GM23338 (cell line): ENCODE measurements around the gene TAOK2. TPM values are rescaled to one million over a fixed set of nuclear protein-coding genes. Genes with fewer than 3 reads are reported as not detected.
"Not testable (repeated sequence)": the region's sequence is repeated elsewhere in the genome, so short reads cannot be mapped to it uniquely, and the experiment has no call there.

Experiments used
- ATAC-seq: fragments of 200-7000 bp; cut with Tn5 transposase; 3 replicates; pipeline ENCODE4 v1.9.1; 2020
- DNase-seq: peaks from one replicate; pipeline ENCODE4 v3.0.0-alpha.2; 2015; ENCODE audit warnings: low spot score
- H2AFZ ChIP-seq: fragments of 200-600 bp; sonication (generic); 2 replicates; pipeline ENCODE4 v1.8.0; 2016; ENCODE audit warnings: antibody characterized with exemption, mild to moderate bottlenecking, moderate library complexity
- H3F3A ChIP-seq: fragments of 200-600 bp; sonication (generic); replicated peaks from 2 replicates; pipeline ENCODE4 v1.8.0; 2017; ENCODE audit warnings: antibody characterized with exemption, mixed run types, low read depth
- H3K27ac ChIP-seq: fragments of 200-600 bp; sonication (generic); 2 replicates; pipeline ENCODE4 v1.6.1; 2016; ENCODE audit warnings: low read depth
- H3K27me3 ChIP-seq: fragments of 200-600 bp; sonication (generic); 2 replicates; pipeline ENCODE4 v1.8.0; 2016; ENCODE audit warnings: mild to moderate bottlenecking, mixed run types, moderate library complexity; ENCODE audit not compliant: insufficient read depth
- H3K36me3 ChIP-seq: fragments of 200-600 bp; sonication (generic); 2 replicates; pipeline ENCODE4 v1.8.0; 2016; ENCODE audit warnings: mild to moderate bottlenecking; ENCODE audit not compliant: insufficient read depth
- H3K4me1 ChIP-seq: fragments of 200-600 bp; sonication (generic); 2 replicates; pipeline ENCODE4 v1.8.0; 2016; ENCODE audit warnings: mild to moderate bottlenecking, moderate library complexity; ENCODE audit not compliant: insufficient read depth
- H3K4me2 ChIP-seq: fragments of 200-600 bp; sonication (generic); 2 replicates; pipeline ENCODE4 v1.7.1; 2017; ENCODE audit warnings: mixed run types
- H3K4me3 ChIP-seq: fragments of 200-600 bp; sonication (generic); 2 replicates; pipeline ENCODE4 v1.6.1; 2016; ENCODE audit warnings: mixed run types
- H3K79me2 ChIP-seq: fragments of 200-600 bp; sonication (generic); replicated peaks from 2 replicates; pipeline ENCODE4 v1.8.0; 2017; ENCODE audit warnings: mild to moderate bottlenecking; ENCODE audit not compliant: insufficient read depth
- H3K9me2 ChIP-seq: fragments of 200-600 bp; sonication (generic); 2 replicates; pipeline ENCODE4 v1.8.0; 2017; ENCODE audit not compliant: insufficient read depth
- H4K20me1 ChIP-seq: fragments of 200-600 bp; sonication (generic); replicated peaks from 2 replicates; pipeline ENCODE4 v1.8.0; 2017; ENCODE audit warnings: mild to moderate bottlenecking; ENCODE audit not compliant: insufficient read depth
- H3K27ac Mint-ChIP-seq: 2 replicates; pipeline ENCODE4 v1.8.0; 2020; ENCODE audit warnings: inconsistent platforms, mild to moderate bottlenecking, moderate library complexity, mixed read lengths
- H3K27me3 Mint-ChIP-seq: 3 replicates; pipeline ENCODE4 v1.8.0; 2022; ENCODE audit warnings: low read depth, mild to moderate bottlenecking, moderate library complexity, mixed read lengths, inconsistent platforms; ENCODE audit not compliant: insufficient read depth, poor library complexity
- H3K36me3 Mint-ChIP-seq: 3 replicates; pipeline ENCODE4 v1.8.0; 2021; ENCODE audit warnings: low read depth, mild to moderate bottlenecking, inconsistent platforms, moderate library complexity, mixed read lengths
- H3K4me1 Mint-ChIP-seq: 3 replicates; pipeline ENCODE4 v1.8.0; 2020; ENCODE audit warnings: mild to moderate bottlenecking, inconsistent platforms, mixed read lengths
- H3K4me3 Mint-ChIP-seq: 3 replicates; pipeline ENCODE4 v1.8.0; 2021; ENCODE audit warnings: moderate library complexity, mild to moderate bottlenecking, inconsistent platforms, mixed read lengths
- H3K9me3 Mint-ChIP-seq: 3 replicates; pipeline ENCODE4 v1.8.0; 2020; ENCODE audit warnings: moderate library complexity, mild to moderate bottlenecking, inconsistent platforms, mixed read lengths
- CREB1 ChIP-seq: fragments of 250-450 bp; sonication (Bioruptor Pico); IDR thresholded peaks from 2 replicates; pipeline ENCODE4 v1.5.0; 2020; ENCODE audit warnings: low read depth, mild to moderate bottlenecking, moderate library complexity
- CTCF ChIP-seq, 2 experiments: fragments of 200-600 bp in 1 of 2; sonication (generic) in 1 of 2; conservative IDR thresholded peaks; 2 replicates each; pipeline versions ENCODE4 v1.5.1 to v1.6.1; 2016 to 2017; ENCODE audit warnings: antibody characterized with exemption in 2 of 2, low read depth in 2 of 2, mild to moderate bottlenecking in 2 of 2, moderate library complexity in 1 of 2
- ETS1 ChIP-seq: IDR thresholded peaks from 2 replicates; pipeline ENCODE4 v1.6.1; 2016; ENCODE audit warnings: antibody characterized with exemption
- EZH2phosphoT487 ChIP-seq: fragments of 200-600 bp; sonication (generic); IDR thresholded peaks from one replicate; pipeline ENCODE4 v1.8.1; 2018; ENCODE audit warnings: antibody characterized with exemption; ENCODE audit not compliant: unreplicated experiment
- JUNB ChIP-seq: IDR thresholded peaks from one replicate; pipeline ENCODE4 v1.6.1; 2016; ENCODE audit warnings: antibody characterized with exemption; ENCODE audit not compliant: unreplicated experiment
- NANOG ChIP-seq: IDR thresholded peaks from 2 replicates; pipeline ENCODE4 v1.6.1; 2016; ENCODE audit warnings: antibody characterized with exemption, borderline replicate concordance
- POLR2AphosphoS5 ChIP-seq: IDR thresholded peaks from 2 replicates; pipeline ENCODE4 v1.6.1; 2016; ENCODE audit warnings: antibody characterized with exemption, low read depth
- STAT1 ChIP-seq: IDR thresholded peaks from one replicate; pipeline ENCODE4 v1.6.1; 2016; ENCODE audit warnings: antibody characterized with exemption; ENCODE audit not compliant: unreplicated experiment
- ZNF331 ChIP-seq: fragments of 250-450 bp; sonication (Bioruptor Pico); IDR thresholded peaks from 2 replicates; pipeline ENCODE4 v1.5.0; 2020; ENCODE audit warnings: low read depth, mild to moderate bottlenecking, moderate library complexity
- ZNF462 ChIP-seq: fragments of 250-450 bp; sonication (Bioruptor Pico); IDR thresholded peaks from 2 replicates; pipeline ENCODE4 v1.5.0; 2020; ENCODE audit warnings: mild to moderate bottlenecking, moderate library complexity
- polyA plus RNA-seq: library from polyadenylated mRNA; unstranded; fragments of >200 nt; fragmentation: Nextera tagmentation; extraction: Ambion mirVana; gene quantifications from 2 replicates; pipeline ENCODE4 v1.2.1, GENCODE V29; 2016
- total RNA-seq: library from RNA; depleted of rRNA; stranded (reverse); fragments of >200 nt; shearing (Covaris generic); gene quantifications from 2 replicates; pipeline ENCODE4 v1.2.3, GENCODE V29; 2014

Gene TAOK2
- total and polyA plus RNA-seq, 2 experiments from 2014 or later, result 8.8 to 45.2 TPM

GRCh38 chr16:29931750-29932149 lies 41.9 kb upstream of the TAOK2 start:
- not testable (repeated sequence) for H3K4me2 ChIP-seq, H3K79me2 ChIP-seq, DNase-seq, H3K4me3 ChIP-seq, H3K9me3 Mint-ChIP-seq, H4K20me1 ChIP-seq, H3K36me3 ChIP-seq, H3F3A ChIP-seq, H3K27ac Mint-ChIP-seq, H3K4me1 Mint-ChIP-seq, H3K36me3 Mint-ChIP-seq, H2AFZ ChIP-seq, H3K4me3 Mint-ChIP-seq, H3K27ac ChIP-seq, H3K27me3 ChIP-seq, H3K9me2 ChIP-seq, H3K27me3 Mint-ChIP-seq, ATAC-seq
- H3K4me1 ChIP-seq, result peaks cover 11% of the 10 kb centered on the region; the same call in 1 of the 2 replicates

- Histone ChIP-seq H3K9me2 (no peaks in the 10 kb centered on the region), H3K4me2 (no peak overlapping the region), H3K27me3 (no peaks in the 10 kb centered on the region), H4K20me1 (no peaks in the 10 kb centered on the region), H3K4me1 (0 out of 2 replicates have a peak, but pooled peaks cover 6% of the 10 kb centered on the region), H3K79me2 (no peaks in the 10 kb centered on the region), H2AFZ (no peak overlapping the region), H3K36me3 (no peaks in the 10 kb centered on the region), H3K4me3 (no peak overlapping the region), H3F3A (no peaks in the 10 kb centered on the region), H3K27ac (no peak overlapping the region)
- Mint-ChIP-seq H3K9me3 (no peaks in the 10 kb centered on the region), H3K4me3 (no peak overlapping the region), H3K27me3 (peaks cover 10% of the 10 kb centered on the region), H3K36me3 (no peaks in the 10 kb centered on the region), H3K27ac (no peak overlapping the region), H3K4me1 (peaks cover 10% of the 10 kb centered on the region)
- DNase-seq (no peak), ATAC-seq (no peak)
- TF ChIP-seq NANOG (no peak), ZNF331 (CRISPR knock-in tag) (no peak), CTCF (conservative IDR thresholded peaks at IDR 0.05; ENCODE audit: low read depth in 2 of 2) (no peak), STAT1 (no peak), JUNB (no peak), ETS1 (no peak), ZNF462 (no peak), POLR2AphosphoS5 (no peak), EZH2phosphoT487 (no peak), CREB1 (no peak)
Measured at GRCh38 chr16:29940656-29941055, 33.0 kb upstream of the TAOK2 start.
